WERI-Rb-1 (cell line): ENCODE measurements around the gene TRIM25.

Experiments
- DNase-seq: peaks from one replicate; pipeline ENCODE4 v3.0.0-alpha.2; 2020
- H3K27ac ChIP-seq: fragments of 250-450 bp; sonication (Bioruptor Pico); 2 replicates; pipeline ENCODE4 v1.5.1; 2020; ENCODE audit warnings: mild to moderate bottlenecking, moderate library complexity
- H3K27me3 ChIP-seq: fragments of 250-450 bp; sonication (Bioruptor Pico); 2 replicates; pipeline ENCODE4 v1.5.1; 2021; ENCODE audit warnings: mild to moderate bottlenecking, low read depth, moderate library complexity; ENCODE audit not compliant: insufficient read depth, severe bottlenecking
- H3K36me3 ChIP-seq: fragments of 250-450 bp; sonication (Bioruptor Pico); 2 replicates; pipeline ENCODE4 v1.5.1; 2020; ENCODE audit warnings: mild to moderate bottlenecking, moderate library complexity
- H3K4me3 ChIP-seq: 2 replicates; pipeline ENCODE4 v1.5.1; 2011; ENCODE audit warnings: low read depth, mild to moderate bottlenecking, control low read depth, low read length
- H3K9me3 ChIP-seq: fragments of 250-450 bp; sonication (Bioruptor Pico); 2 replicates; pipeline ENCODE4 v1.5.1; 2021; ENCODE audit warnings: mild to moderate bottlenecking, moderate library complexity; ENCODE audit not compliant: severe bottlenecking
- TF ChIP-seq, protein P1 (sequence below): IDR thresholded peaks from 2 replicates; pipeline ENCODE4 v1.5.1; 2011; ENCODE audit warnings: low read depth, mild to moderate bottlenecking, control low read depth, inconsistent platforms, low read length

Gene TRIM25

GRCh38 chr17:56913353-56913866 lies 439 bp downstream of the TRIM25 start:
- peak overlapping the region; percentile 81 for H3K27ac ChIP-seq
- peaks cover 11% of the 10 kb centered on the region for H3K36me3 ChIP-seq
- peaks cover 2% of the 10 kb centered on the region for H3K9me3 ChIP-seq
- H3K4me3 ChIP-seq = peak overlapping the region; percentile 82
- TF ChIP-seq, protein P1, sequence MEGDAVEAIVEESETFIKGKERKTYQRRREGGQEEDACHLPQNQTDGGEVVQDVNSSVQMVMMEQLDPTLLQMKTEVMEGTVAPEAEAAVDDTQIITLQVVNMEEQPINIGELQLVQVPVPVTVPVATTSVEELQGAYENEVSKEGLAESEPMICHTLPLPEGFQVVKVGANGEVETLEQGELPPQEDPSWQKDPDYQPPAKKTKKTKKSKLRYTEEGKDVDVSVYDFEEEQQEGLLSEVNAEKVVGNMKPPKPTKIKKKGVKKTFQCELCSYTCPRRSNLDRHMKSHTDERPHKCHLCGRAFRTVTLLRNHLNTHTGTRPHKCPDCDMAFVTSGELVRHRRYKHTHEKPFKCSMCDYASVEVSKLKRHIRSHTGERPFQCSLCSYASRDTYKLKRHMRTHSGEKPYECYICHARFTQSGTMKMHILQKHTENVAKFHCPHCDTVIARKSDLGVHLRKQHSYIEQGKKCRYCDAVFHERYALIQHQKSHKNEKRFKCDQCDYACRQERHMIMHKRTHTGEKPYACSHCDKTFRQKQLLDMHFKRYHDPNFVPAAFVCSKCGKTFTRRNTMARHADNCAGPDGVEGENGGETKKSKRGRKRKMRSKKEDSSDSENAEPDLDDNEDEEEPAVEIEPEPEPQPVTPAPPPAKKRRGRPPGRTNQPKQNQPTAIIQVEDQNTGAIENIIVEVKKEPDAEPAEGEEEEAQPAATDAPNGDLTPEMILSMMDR = no peak
- peak; percentile 45 for DNase-seq
- H3K27me3 ChIP-seq = no peaks in the 10 kb centered on the region

GRCh38 chr17:56913000-56913311 lies 893 bp downstream of the TRIM25 start:
- Histone ChIP-seq H3K27ac (no peak overlapping the region), H3K36me3 (peaks cover 15% of the 10 kb centered on the region), H3K9me3 (peaks cover 2% of the 10 kb centered on the region), H3K4me3 (peak overlapping the region; percentile 82), H3K27me3 (no peaks in the 10 kb centered on the region)
- DNase-seq = no peak
- TF ChIP-seq, protein P1 = no peak

- TF ChIP-seq, protein P1 = no peak
- Histone ChIP-seq H3K9me3 (peaks cover 2% of the 10 kb centered on the region), H3K27ac (no peak overlapping the region), H3K4me3 (no peak overlapping the region), H3K36me3 (peaks cover 21% of the 10 kb centered on the region), H3K27me3 (no peaks in the 10 kb centered on the region)
- DNase-seq = no peak
Measured at GRCh38 chr17:56912105-56912999, 1.5 kb downstream of the TRIM25 start.

DNA sequence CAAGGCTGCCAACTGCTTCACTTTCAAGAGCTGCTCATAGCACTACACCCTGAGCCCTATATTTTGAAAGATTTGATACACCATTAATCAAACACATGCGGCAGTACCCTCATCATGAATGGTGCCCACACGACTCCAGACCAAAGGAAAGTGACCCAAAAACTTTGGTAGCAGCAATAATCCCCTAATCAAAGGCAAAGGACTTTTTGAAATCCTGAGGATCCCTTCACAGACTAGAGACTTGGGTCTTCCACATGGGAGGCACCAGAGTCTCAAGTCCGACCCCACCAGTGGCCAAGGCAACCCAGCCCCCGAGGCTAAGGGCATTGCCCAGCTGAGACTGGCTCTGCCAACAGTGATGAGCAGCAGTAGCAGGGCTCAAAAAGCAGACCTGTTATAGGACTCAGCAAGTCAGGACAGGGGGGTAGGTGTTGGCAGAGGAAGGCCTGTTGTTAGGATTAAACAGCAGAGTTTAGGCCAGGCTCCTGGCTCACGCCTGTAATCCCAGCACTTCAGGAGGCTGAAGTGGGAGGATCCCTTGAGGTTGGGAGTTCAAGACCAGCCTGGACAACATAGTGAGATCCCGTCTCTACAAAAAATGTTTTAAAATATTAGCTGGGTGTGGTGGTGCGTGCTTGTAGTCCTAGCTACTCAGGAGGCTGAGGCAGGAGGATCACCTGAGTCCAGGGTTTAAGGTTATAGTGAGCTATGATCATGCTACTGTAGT lies 3.2 kb downstream of the TRIM25 start:
- TF ChIP-seq, protein P1 = no peak
- H3K4me3 ChIP-seq = no peak overlapping the region
- DNase-seq = no peak

GRCh38 chr17:56909742-56910508 lies 3.9 kb downstream of the TRIM25 start:
- Histone ChIP-seq H3K9me3 (no peaks in the 10 kb centered on the region), H3K36me3 (peaks cover 45% of the 10 kb centered on the region), H3K27ac (no peak overlapping the region), H3K4me3 (no peak overlapping the region), H3K27me3 (no peaks in the 10 kb centered on the region)
- TF ChIP-seq, protein P1 = no peak
- no peak for DNase-seq

More for the DNA sequence above, 3.2 kb downstream of the TRIM25 start:
- H3K27ac ChIP-seq = no peak overlapping the region
- H3K27me3 ChIP-seq = no peaks in the 10 kb centered on the region
- H3K9me3 ChIP-seq = no peaks in the 10 kb centered on the region
- peaks cover 38% of the 10 kb centered on the region for H3K36me3 ChIP-seq
